Mesothelial cell of epicardium (in vitro differentiated cells): ENCODE measurements around the gene KRT1. TPM values are rescaled to one million over a fixed set of nuclear protein-coding genes. Genes with fewer than 3 reads are reported as not detected.
A peak's percentile ranks its signal among the peaks of the same experiment; 100 is the strongest.

Source experiments
- DNase-seq, 2 experiments: peaks; one replicate each; pipeline ENCODE4 v3.0.0; 2021; ENCODE audit warnings: low spot score in 2 of 2; ENCODE audit not compliant: unreplicated experiment in 2 of 2
- H3K27ac Mint-ChIP-seq: 2 replicates; pipeline ENCODE4 v1.8.0; 2021; ENCODE audit warnings: mixed read lengths
- H3K27me3 Mint-ChIP-seq: 2 replicates; pipeline ENCODE4 v1.8.0; 2021; ENCODE audit warnings: low read depth, mixed read lengths
- H3K36me3 Mint-ChIP-seq: 2 replicates; pipeline ENCODE4 v1.8.0; 2021; ENCODE audit warnings: mixed read lengths
- H3K4me1 Mint-ChIP-seq: 2 replicates; pipeline ENCODE4 v1.8.0; 2021; ENCODE audit warnings: mixed read lengths
- H3K4me3 Mint-ChIP-seq: 2 replicates; pipeline ENCODE4 v1.8.0; 2021; ENCODE audit warnings: mild to moderate bottlenecking, moderate library complexity, mixed read lengths
- H3K9me3 Mint-ChIP-seq: 2 replicates; pipeline ENCODE4 v1.8.0; 2021; ENCODE audit warnings: mixed read lengths
- CTCF ChIP-seq: fragments of 200-600 bp; sonication (generic); IDR thresholded peaks from one replicate; pipeline ENCODE4 v1.5.0; 2021; ENCODE audit warnings: antibody characterized with exemption; ENCODE audit not compliant: unreplicated experiment
- total RNA-seq: library from RNA; stranded (reverse); gene quantifications from 3 replicates; pipeline ENCODE4 v1.2.1, GENCODE V29; 2021

KRT1 gene
- total RNA-seq, 1 donor from 2014 or later: not detected

GRCh38 chr12:52632656-52633055 lies 47.6 kb downstream of the KRT1 start:
- H3K9me3 Mint-ChIP-seq: no peaks in the 10 kb centered on the region
- H3K27me3 Mint-ChIP-seq: peaks cover 63% of the 10 kb centered on the region
- H3K27ac Mint-ChIP-seq: no peak overlapping the region
- TF ChIP-seq CTCF: no peak
- DNase-seq: no peak
- no peak overlapping the region for H3K4me3 Mint-ChIP-seq
- H3K36me3 Mint-ChIP-seq: no peaks in the 10 kb centered on the region
- H3K4me1 Mint-ChIP-seq: no peaks in the 10 kb centered on the region

- no peak overlapping the region for H3K27ac Mint-ChIP-seq
These were observed 48.3 kb downstream of the KRT1 start for GRCh38 chr12:52631676-52632459.

GRCh38 chr12:52631264-52631663 lies 48.9 kb downstream of the KRT1 start:
- peak in 1 of 2 experiments; percentile 36 for DNase-seq
- Mint-ChIP-seq H3K36me3 (no peaks in the 10 kb centered on the region), H3K27ac (no peak overlapping the region), H3K27me3 (peaks cover 75% of the 10 kb centered on the region), H3K9me3 (no peaks in the 10 kb centered on the region), H3K4me3 (no peak overlapping the region), H3K4me1 (no peaks in the 10 kb centered on the region)
- TF ChIP-seq CTCF: no peak

More at GRCh38 chr12:52631676-52632459, 48.3 kb downstream of the KRT1 start:
- H3K27me3 Mint-ChIP-seq: peaks cover 70% of the 10 kb centered on the region
- H3K4me1 Mint-ChIP-seq: no peaks in the 10 kb centered on the region
- no peaks in the 10 kb centered on the region for H3K36me3 Mint-ChIP-seq
- no peak for DNase-seq
- no peaks in the 10 kb centered on the region for H3K9me3 Mint-ChIP-seq
- H3K4me3 Mint-ChIP-seq: no peak overlapping the region
- no peak for TF ChIP-seq CTCF

GRCh38 chr12:52630599-52631200 lies 49.5 kb downstream of the KRT1 start:
- H3K27me3 Mint-ChIP-seq: peaks cover 80% of the 10 kb centered on the region
- H3K36me3 Mint-ChIP-seq: no peaks in the 10 kb centered on the region
- no peak for DNase-seq
- TF ChIP-seq CTCF: no peak
- H3K4me3 Mint-ChIP-seq: no peak overlapping the region
- H3K4me1 Mint-ChIP-seq: no peaks in the 10 kb centered on the region
- H3K27ac Mint-ChIP-seq: no peak overlapping the region
- no peaks in the 10 kb centered on the region for H3K9me3 Mint-ChIP-seq

GRCh38 chr12:52630008-52630500 lies 50.2 kb downstream of the KRT1 start:
- no peak for DNase-seq
- Mint-ChIP-seq H3K36me3 (no peaks in the 10 kb centered on the region), H3K27me3 (peaks cover 87% of the 10 kb centered on the region), H3K27ac (no peak overlapping the region), H3K9me3 (no peaks in the 10 kb centered on the region), H3K4me3 (no peak overlapping the region), H3K4me1 (no peaks in the 10 kb centered on the region)
- no peak for TF ChIP-seq CTCF
